ENCODE measurements around the gene PLXNA2. TPM values are rescaled to one million over a fixed set of nuclear protein-coding genes. Genes with fewer than 3 reads are reported as not detected.

Gene PLXNA2
- total RNA-seq, 1 experiment from 2014 or later, result 0.89 TPM

DNA sequence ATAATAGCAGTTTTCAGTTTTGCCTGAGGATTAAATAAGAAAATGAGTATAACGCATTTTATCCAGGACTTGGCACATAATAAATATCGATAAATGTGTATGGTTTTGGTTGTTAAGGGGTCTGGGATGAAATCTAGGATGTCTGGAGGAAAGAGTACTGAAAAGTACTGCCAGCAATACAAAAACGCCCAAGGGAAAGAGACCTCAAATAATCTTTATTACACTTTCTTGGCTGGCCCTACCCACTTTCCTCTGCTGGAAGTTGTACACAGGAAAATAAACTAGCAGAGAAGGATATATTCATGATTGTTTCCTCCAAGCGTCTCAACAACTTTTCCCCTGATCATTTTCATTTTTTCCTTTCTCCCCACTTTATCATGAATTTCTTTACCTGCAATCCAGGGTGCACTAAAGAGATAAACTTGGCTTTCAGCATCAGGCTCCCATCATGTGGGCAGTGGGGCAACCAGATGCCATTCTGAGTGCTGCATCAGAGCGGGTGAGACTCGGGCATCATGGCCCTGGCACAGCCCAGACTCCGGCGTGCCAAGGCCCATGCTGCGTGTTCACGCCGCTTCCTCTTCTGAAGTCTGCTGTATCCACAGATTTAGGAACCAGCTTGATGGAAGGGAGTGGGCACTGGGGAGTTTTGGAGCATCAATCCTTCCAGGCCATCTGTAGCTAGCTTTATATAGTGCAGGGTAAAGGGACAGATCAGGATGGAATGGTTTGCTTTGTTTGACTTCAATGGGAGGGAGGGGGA, 35.8 kb upstream of the PLXNA2 start:
- H3K9ac ChIP-seq (ENCODE audit: low read length), result no peak overlapping the region
- TF ChIP-seq ELF1 (IDR thresholded peaks at IDR 0.05; ENCODE audit: borderline replicate concordance, low read depth) (no peak), YY1 (IDR thresholded peaks at IDR 0.05; ENCODE audit: extremely low read depth, insufficient replicate concordance, low read depth, low read length) (no peak), POLR2AphosphoS5 (IDR thresholded peaks at IDR 0.05; ENCODE audit: low read depth, low read length) (no peak), ZFX (IDR thresholded peaks at IDR 0.05) (no peak), POLR2A (IDR thresholded peaks at IDR 0.05; ENCODE audit: borderline replicate concordance, extremely low read depth, insufficient read depth, insufficient read length) (no peak), RAD21 (IDR thresholded peaks at IDR 0.05; ENCODE audit: low read depth) (no peak), SIN3A (IDR thresholded peaks at IDR 0.05; ENCODE audit: low read depth) (no peak), CBX3 (IDR thresholded peaks at IDR 0.05; ENCODE audit: low read depth) (no peak), TCF7L2 (IDR thresholded peaks at IDR 0.05; ENCODE audit: borderline replicate concordance, extremely low read depth, insufficient read depth, insufficient read length) (no peak), SRF (IDR thresholded peaks at IDR 0.05; ENCODE audit: low read depth) (no peak), EZH2phosphoT487 (IDR thresholded peaks at IDR 0.05; ENCODE audit: borderline replicate concordance) (no peak), FOSL1 (IDR thresholded peaks at IDR 0.05; ENCODE audit: low read depth) (no peak), EGR1 (IDR thresholded peaks at IDR 0.05; ENCODE audit: low read depth) (no peak), CEBPB (IDR thresholded peaks at IDR 0.05; ENCODE audit: low read depth) (no peak), ZNF274 (IDR thresholded peaks at IDR 0.05; ENCODE audit: low read depth, low read length) (no peak)
- TF ChIP-seq, protein P1, sequence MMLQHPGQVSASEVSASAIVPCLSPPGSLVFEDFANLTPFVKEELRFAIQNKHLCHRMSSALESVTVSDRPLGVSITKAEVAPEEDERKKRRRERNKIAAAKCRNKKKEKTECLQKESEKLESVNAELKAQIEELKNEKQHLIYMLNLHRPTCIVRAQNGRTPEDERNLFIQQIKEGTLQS (IDR thresholded peaks at IDR 0.05), result no peak
- TF ChIP-seq, protein P2, sequence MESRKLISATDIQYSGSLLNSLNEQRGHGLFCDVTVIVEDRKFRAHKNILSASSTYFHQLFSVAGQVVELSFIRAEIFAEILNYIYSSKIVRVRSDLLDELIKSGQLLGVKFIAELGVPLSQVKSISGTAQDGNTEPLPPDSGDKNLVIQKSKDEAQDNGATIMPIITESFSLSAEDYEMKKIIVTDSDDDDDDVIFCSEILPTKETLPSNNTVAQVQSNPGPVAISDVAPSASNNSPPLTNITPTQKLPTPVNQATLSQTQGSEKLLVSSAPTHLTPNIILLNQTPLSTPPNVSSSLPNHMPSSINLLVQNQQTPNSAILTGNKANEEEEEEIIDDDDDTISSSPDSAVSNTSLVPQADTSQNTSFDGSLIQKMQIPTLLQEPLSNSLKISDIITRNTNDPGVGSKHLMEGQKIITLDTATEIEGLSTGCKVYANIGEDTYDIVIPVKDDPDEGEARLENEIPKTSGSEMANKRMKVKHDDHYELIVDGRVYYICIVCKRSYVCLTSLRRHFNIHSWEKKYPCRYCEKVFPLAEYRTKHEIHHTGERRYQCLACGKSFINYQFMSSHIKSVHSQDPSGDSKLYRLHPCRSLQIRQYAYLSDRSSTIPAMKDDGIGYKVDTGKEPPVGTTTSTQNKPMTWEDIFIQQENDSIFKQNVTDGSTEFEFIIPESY (IDR thresholded peaks at IDR 0.05; ENCODE audit: extremely low read depth, insufficient replicate concordance, low read length), result no peak
- TF ChIP-seq, protein P3, sequence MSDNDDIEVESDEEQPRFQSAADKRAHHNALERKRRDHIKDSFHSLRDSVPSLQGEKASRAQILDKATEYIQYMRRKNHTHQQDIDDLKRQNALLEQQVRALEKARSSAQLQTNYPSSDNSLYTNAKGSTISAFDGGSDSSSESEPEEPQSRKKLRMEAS (IDR thresholded peaks at IDR 0.05), result no peak
- TF ChIP-seq, protein P4, sequence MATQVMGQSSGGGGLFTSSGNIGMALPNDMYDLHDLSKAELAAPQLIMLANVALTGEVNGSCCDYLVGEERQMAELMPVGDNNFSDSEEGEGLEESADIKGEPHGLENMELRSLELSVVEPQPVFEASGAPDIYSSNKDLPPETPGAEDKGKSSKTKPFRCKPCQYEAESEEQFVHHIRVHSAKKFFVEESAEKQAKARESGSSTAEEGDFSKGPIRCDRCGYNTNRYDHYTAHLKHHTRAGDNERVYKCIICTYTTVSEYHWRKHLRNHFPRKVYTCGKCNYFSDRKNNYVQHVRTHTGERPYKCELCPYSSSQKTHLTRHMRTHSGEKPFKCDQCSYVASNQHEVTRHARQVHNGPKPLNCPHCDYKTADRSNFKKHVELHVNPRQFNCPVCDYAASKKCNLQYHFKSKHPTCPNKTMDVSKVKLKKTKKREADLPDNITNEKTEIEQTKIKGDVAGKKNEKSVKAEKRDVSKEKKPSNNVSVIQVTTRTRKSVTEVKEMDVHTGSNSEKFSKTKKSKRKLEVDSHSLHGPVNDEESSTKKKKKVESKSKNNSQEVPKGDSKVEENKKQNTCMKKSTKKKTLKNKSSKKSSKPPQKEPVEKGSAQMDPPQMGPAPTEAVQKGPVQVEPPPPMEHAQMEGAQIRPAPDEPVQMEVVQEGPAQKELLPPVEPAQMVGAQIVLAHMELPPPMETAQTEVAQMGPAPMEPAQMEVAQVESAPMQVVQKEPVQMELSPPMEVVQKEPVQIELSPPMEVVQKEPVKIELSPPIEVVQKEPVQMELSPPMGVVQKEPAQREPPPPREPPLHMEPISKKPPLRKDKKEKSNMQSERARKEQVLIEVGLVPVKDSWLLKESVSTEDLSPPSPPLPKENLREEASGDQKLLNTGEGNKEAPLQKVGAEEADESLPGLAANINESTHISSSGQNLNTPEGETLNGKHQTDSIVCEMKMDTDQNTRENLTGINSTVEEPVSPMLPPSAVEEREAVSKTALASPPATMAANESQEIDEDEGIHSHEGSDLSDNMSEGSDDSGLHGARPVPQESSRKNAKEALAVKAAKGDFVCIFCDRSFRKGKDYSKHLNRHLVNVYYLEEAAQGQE (IDR thresholded peaks at IDR 0.05; ENCODE audit: low read depth), result no peak
- TF ChIP-seq, protein P5, sequence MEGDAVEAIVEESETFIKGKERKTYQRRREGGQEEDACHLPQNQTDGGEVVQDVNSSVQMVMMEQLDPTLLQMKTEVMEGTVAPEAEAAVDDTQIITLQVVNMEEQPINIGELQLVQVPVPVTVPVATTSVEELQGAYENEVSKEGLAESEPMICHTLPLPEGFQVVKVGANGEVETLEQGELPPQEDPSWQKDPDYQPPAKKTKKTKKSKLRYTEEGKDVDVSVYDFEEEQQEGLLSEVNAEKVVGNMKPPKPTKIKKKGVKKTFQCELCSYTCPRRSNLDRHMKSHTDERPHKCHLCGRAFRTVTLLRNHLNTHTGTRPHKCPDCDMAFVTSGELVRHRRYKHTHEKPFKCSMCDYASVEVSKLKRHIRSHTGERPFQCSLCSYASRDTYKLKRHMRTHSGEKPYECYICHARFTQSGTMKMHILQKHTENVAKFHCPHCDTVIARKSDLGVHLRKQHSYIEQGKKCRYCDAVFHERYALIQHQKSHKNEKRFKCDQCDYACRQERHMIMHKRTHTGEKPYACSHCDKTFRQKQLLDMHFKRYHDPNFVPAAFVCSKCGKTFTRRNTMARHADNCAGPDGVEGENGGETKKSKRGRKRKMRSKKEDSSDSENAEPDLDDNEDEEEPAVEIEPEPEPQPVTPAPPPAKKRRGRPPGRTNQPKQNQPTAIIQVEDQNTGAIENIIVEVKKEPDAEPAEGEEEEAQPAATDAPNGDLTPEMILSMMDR (IDR thresholded peaks at IDR 0.05 in 2 of 3, conservative IDR thresholded peaks at IDR 0.05 in 1 of 3; ENCODE audit: borderline replicate concordance in 1 of 3, insufficient read depth in 1 of 3, low read depth in 2 of 3, low read length in 2 of 3), result no peak
- DNase-seq (ENCODE audit: low read depth, low spot score) (no peak), ATAC-seq (no peak)
- no peak overlapping the region for H3K4me3 ChIP-seq (replicated peaks in 1 of 2; ENCODE audit: low read depth in 1 of 2, low read length in 2 of 2)
- no peak overlapping the region for H3K4me2 ChIP-seq (ENCODE audit: low read length)
- H3K27ac ChIP-seq (ENCODE audit: low read depth, low read length), result no peak overlapping the region
- no peaks in the 10 kb centered on the region for H3K79me2 ChIP-seq (ENCODE audit: insufficient read depth, low read length)
- H3K27me3 ChIP-seq (ENCODE audit: insufficient read depth, low read length), result peaks cover 69% of the 10 kb centered on the region
- RAD21 ChIA-PET (ENCODE audit: low non-redundant PET in 1 of 2, low total read pairs in 2 of 2, uncharacterized antibody in 2 of 2, unreplicated experiment in 2 of 2), result no interaction called here
- no peaks in the 10 kb centered on the region for H3K36me3 ChIP-seq (ENCODE audit: control insufficient read depth in 1 of 2, insufficient read depth in 2 of 2, low read length in 2 of 2)
- H3K4me1 ChIP-seq (ENCODE audit: control insufficient read depth in 1 of 2, insufficient read depth in 2 of 2, low read length in 2 of 2), result no peaks in the 10 kb centered on the region
- no peak overlapping the region for H2AFZ ChIP-seq (ENCODE audit: low read depth, low read length, poor library complexity, severe bottlenecking)
- intact Hi-C loops (cut with micrococcal nuclease), result no loop called here
- no peaks in the 10 kb centered on the region for H3K9me3 ChIP-seq (ENCODE audit: control insufficient read depth in 1 of 2, insufficient read depth in 1 of 2, low read depth in 1 of 2, low read length in 2 of 2)
- CTCF ChIA-PET, result no interaction called here
- no peaks in the 10 kb centered on the region for H3K9me2 ChIP-seq (ENCODE audit: insufficient read depth)
- no TSS peak for BruUV-seq (replicated peaks)
- POLR2A ChIA-PET, result no interaction called here
- H4K20me1 ChIP-seq (ENCODE audit: insufficient read depth), result no peaks in the 10 kb centered on the region

All from HCT116 (cell line).